8988T (cell line): ENCODE results near the gene HOXD4.

Experiments used
- DNase-seq: peaks from one replicate; pipeline ENCODE4 v3.0.0; 2011

Gene HOXD4

GRCh38 chr2:176142281-176142680 is 9.1 kb upstream of the HOXD4 start:
- no peak for DNase-seq

- no peak for DNase-seq
Observed at GRCh38 chr2:176145085-176145969, 6.0 kb upstream of the HOXD4 start.

GRCh38 chr2:176146101-176146500 is 5.2 kb upstream of the HOXD4 start:
- no peak for DNase-seq

- no peak for DNase-seq
Observed at GRCh38 chr2:176146645-176147044, 4.7 kb upstream of the HOXD4 start.

- no peak for DNase-seq
Observed at GRCh38 chr2:176147210-176147799, 4.0 kb upstream of the HOXD4 start.

- DNase-seq: no peak
Observed at GRCh38 chr2:176147800-176148496, 3.4 kb upstream of the HOXD4 start.

GRCh38 chr2:176148751-176149421 is 2.5 kb upstream of the HOXD4 start:
- no peak for DNase-seq

- no peak for DNase-seq
Observed at GRCh38 chr2:176149481-176149938, 1.8 kb upstream of the HOXD4 start.

GRCh38 chr2:176149939-176150583 is 1.3 kb upstream of the HOXD4 start:
- DNase-seq: no peak

- DNase-seq: no peak
Observed at GRCh38 chr2:176150584-176151441, 537 bp upstream of the HOXD4 start.

GRCh38 chr2:176152350-176153181 is 1.2 kb downstream of the HOXD4 start:
- DNase-seq: no peak

GRCh38 chr2:176154576-176155252 is 3.4 kb downstream of the HOXD4 start:
- DNase-seq: no peak

GRCh38 chr2:176155356-176156044 is 4.2 kb downstream of the HOXD4 start:
- DNase-seq: no peak

- no peak for DNase-seq
Observed at GRCh38 chr2:176156301-176156806, 5.0 kb downstream of the HOXD4 start.

- DNase-seq: no peak
Observed at GRCh38 chr2:176156807-176157498, 5.6 kb downstream of the HOXD4 start, which contains the start of gene HOXD3. Gene HOXD3 (plus strand): TSS chr2:176157307. CDS start chr2:176169115, 11,808 bp downstream.

GRCh38 chr2:176157499-176158185 is 6.3 kb downstream of the HOXD4 start:
- no peak for DNase-seq

- no peak for DNase-seq
Observed at GRCh38 chr2:176158186-176158591, 6.8 kb downstream of the HOXD4 start.
